ENCODE results near the gene GBE1.
A peak's percentile ranks its signal among the peaks of the same experiment; 100 is the strongest.

The GBE1 gene

DNA sequence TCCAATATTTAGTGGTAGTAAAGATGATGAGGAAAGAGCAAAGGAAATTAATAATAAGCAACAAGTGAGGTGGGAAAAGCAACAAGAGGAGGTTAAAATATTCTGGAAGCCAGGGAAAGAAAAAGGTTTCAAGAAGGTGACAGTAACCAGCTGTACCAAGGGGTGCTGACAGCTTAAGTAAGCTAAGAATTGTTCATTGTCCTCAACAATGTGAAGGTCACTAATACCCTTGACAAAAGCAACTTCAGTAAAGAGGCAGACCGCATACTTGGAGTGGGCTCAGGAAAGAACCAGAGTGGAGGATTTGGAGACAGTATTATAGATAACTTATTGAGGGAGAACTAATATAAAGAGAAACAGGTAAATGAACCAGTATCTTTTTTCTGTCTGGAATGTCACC, 116.2 kb downstream of the GBE1 start:
- H3K4me1 Mint-ChIP-seq (ENCODE audit: low read depth), result no peaks in the 10 kb centered on the region
- peaks cover 11% of the 10 kb centered on the region for H3K36me3 Mint-ChIP-seq (ENCODE audit: low read depth)
- H3K9me3 Mint-ChIP-seq, result no peaks in the 10 kb centered on the region
- H3K27ac Mint-ChIP-seq, result no peak overlapping the region
- no peak overlapping the region for H3K4me3 Mint-ChIP-seq
- no peaks in the 10 kb centered on the region for H3K27me3 Mint-ChIP-seq

DNA sequence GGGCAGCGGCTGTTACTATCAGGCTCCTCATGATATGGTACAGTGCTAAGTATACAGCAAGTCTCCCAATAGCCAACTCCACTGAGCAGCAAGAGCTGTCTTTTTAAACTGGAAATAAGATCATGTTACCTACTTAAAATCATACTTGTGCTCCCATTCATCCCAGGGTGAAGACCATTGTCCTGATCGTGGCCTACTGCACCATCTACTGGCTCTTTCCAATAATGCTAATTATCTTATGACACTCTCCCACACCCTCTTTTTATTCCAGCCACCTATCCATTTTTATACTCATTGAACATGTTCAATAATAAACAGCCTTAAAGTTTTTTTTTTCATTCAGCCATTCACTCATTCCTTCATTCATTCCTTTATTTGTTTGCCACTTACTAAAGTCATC, 117.7 kb downstream of the GBE1 start:
- Mint-ChIP-seq H3K4me3 (no peak overlapping the region), H3K9me3 (no peaks in the 10 kb centered on the region), H3K27ac (no peak overlapping the region), H3K4me1 (ENCODE audit: low read depth) (no peaks in the 10 kb centered on the region), H3K27me3 (no peaks in the 10 kb centered on the region), H3K36me3 (ENCODE audit: low read depth) (peaks cover 10% of the 10 kb centered on the region)

DNA sequence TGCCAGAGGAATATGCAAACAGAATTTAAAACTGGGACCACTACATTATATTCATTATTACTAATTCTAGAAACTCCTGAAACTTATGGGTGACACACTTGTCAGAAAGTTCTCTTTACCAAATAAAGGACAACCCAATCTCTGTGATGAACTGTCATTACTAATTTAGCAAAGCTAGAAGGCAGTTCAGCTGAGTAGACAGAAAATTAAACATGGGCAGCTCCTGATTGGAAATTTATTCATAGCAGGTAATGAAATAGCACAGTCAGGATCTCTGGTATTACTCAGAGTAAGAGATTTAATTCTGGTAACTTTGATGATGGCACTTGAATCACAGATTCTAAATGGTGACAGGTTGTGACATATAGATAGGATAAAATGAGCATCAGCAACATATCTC, 123.0 kb downstream of the GBE1 start:
- no peak overlapping the region for H3K27ac Mint-ChIP-seq
- H3K4me1 Mint-ChIP-seq (ENCODE audit: low read depth), result no peaks in the 10 kb centered on the region
- no peak overlapping the region for H3K4me3 Mint-ChIP-seq
- H3K27me3 Mint-ChIP-seq, result no peaks in the 10 kb centered on the region
- H3K9me3 Mint-ChIP-seq, result no peaks in the 10 kb centered on the region
- peaks cover 20% of the 10 kb centered on the region for H3K36me3 Mint-ChIP-seq (ENCODE audit: low read depth)

DNA sequence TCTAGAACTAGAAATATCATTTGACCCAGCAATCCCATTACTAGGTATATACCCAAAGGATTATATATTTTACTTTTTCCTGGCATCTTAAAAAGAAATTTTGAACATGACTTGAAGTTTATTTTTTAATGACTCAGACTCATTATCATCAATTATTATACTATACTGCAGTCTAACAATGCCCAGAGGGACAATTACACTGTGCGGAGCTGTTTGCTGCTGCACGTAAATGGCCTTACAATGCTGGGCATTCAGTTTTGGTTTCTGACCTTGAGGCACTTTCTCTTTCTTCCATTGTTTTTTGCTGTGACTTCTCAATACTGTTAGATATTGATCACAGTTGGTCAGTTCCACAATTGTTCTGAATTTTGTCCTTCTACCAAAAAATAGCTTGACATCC, 128.8 kb downstream of the GBE1 start:
- Mint-ChIP-seq H3K9me3 (no peaks in the 10 kb centered on the region), H3K36me3 (ENCODE audit: low read depth) (peaks cover 37% of the 10 kb centered on the region), H3K27me3 (no peaks in the 10 kb centered on the region), H3K4me1 (ENCODE audit: low read depth) (no peaks in the 10 kb centered on the region), H3K4me3 (no peak overlapping the region), H3K27ac (no peak overlapping the region)

DNA sequence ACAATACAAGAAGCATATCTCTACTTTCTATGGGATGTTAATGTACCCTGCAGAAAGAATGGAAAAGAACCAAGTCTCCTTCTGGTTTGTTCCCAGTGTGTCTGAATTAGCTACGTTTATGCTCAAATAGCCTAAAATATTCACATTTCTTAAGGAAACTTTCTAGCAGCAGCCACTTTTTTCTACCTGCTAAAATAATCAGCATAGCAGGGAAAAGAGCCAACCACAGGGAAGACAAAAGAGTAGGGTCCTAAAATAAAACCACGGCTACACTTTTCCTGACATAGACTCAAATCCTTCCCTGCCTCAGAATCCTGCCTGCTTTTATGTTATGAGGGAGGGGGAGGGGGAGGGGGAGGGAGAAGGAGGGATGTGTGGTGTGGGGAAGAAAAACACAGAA, 136.7 kb downstream of the GBE1 start:
- no peaks in the 10 kb centered on the region for H3K9me3 Mint-ChIP-seq
- peaks cover 2% of the 10 kb centered on the region for H3K36me3 Mint-ChIP-seq (ENCODE audit: low read depth)
- H3K4me1 Mint-ChIP-seq (ENCODE audit: low read depth), result no peaks in the 10 kb centered on the region
- no peak overlapping the region for H3K4me3 Mint-ChIP-seq
- H3K27ac Mint-ChIP-seq, result no peak overlapping the region
- H3K27me3 Mint-ChIP-seq, result no peaks in the 10 kb centered on the region

DNA sequence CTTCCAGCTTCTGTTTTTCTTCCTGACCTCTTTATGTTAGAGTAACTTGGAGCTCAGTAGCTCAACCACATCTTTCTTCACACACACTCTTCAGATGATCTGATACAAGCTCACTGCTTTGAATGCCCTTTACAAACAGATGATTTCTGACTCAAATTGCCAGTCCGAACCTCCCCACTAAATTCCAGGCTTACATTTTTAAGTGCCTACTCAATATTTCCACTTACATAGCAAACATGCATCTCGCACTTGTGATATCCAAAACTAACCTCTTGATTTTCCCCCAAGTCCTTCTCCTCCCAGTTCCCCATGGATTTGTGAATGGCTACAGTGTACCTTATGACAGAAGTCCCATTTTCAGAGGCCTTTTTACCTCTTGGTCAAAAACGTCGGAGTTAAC, 139.1 kb downstream of the GBE1 start:
- Mint-ChIP-seq H3K27ac (no peak overlapping the region), H3K9me3 (no peaks in the 10 kb centered on the region), H3K36me3 (ENCODE audit: low read depth) (no peaks in the 10 kb centered on the region), H3K4me3 (no peak overlapping the region), H3K27me3 (no peaks in the 10 kb centered on the region), H3K4me1 (ENCODE audit: low read depth) (no peaks in the 10 kb centered on the region)

DNA sequence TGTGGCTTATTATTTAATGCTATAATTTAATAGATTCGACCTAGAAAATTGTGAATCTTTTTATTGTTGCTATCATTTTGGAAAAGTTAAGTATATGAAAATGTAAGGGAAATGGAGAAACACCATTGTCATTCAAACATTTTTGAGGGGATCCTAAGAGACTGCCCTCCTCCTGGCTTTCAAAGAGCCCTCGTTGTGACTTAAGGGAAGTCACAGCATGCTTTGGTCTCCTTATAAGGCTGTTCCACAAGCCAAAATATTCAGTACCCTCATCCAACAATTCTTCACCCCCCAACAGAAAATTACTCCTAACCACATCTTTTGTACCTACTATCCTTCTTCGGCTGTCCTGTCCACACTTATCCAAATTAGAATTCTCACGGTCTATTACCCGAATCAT, 140.2 kb downstream of the GBE1 start:
- Mint-ChIP-seq H3K27ac (no peak overlapping the region), H3K4me3 (no peak overlapping the region), H3K36me3 (ENCODE audit: low read depth) (peaks cover 2% of the 10 kb centered on the region), H3K4me1 (ENCODE audit: low read depth) (no peaks in the 10 kb centered on the region), H3K9me3 (no peaks in the 10 kb centered on the region), H3K27me3 (no peaks in the 10 kb centered on the region)

DNA sequence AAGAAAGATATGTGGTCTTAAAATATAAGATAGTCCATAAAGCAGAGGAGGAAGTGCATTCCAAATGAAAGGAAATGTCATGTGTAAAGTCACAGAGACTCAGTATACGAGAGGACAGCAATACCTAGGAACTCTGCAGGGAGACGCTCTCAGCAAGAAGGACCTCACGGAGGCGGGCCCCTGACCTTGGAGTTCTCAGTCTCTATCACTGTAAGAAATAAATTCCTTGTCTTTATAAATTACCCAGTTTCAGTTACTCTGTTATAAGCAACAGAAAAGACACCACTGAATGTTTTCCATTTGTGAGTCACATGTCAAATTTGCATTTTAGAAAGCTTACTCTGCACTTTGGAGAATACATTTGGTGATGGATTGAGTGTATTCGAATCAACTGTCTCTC, 140.6 kb downstream of the GBE1 start:
- Mint-ChIP-seq H3K27ac (no peak overlapping the region), H3K27me3 (no peaks in the 10 kb centered on the region), H3K36me3 (ENCODE audit: low read depth) (peaks cover 4% of the 10 kb centered on the region), H3K9me3 (no peaks in the 10 kb centered on the region), H3K4me1 (ENCODE audit: low read depth) (no peaks in the 10 kb centered on the region), H3K4me3 (no peak overlapping the region)

DNA sequence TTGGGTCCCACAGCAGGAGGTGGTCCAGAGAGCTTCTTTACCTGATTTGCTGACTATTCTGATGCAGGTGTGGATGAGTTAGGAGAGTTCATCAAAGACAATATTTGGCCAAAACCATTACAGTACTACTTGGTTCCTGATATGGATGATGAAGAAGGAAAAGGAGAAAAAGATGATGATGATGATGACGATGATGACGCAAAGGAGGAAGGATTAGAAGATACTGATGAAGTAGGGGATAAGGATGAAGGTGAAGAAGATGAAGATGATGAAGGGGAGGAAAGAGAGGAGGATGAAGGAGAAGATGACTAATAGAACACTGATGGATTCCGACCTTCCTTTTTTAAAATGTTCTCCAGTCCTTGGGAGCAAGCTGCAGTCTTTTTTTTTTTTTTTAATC, 148.7 kb downstream of the GBE1 start:
- H3K27ac Mint-ChIP-seq, result no peak overlapping the region

DNA sequence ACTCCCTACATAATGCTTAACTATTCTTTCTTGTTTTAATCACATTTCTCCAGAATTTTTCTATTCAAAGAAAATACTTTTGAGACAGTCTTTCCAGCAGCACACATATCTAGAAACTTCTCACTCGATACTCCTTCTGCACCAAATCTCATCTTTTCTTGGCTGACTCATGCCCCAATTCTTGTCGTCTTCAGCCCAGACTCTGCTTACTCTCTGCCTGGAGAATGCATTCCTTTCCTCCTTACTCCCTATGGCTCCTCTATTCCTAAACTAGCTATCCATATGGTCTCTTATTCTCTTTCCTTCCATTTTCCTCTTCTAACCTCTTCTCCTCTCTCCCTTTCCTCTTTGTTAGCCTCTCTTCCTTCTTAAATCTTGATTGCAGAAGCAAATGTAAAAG, 158.7 kb downstream of the GBE1 start:
- Mint-ChIP-seq H3K27ac (peak overlapping the region; percentile 8), H3K4me3 (no peak overlapping the region)

More for the DNA sequence above, 148.7 kb downstream of the GBE1 start:
- peaks cover 11% of the 10 kb centered on the region for H3K9me3 Mint-ChIP-seq
- H3K4me1 Mint-ChIP-seq (ENCODE audit: low read depth), result no peaks in the 10 kb centered on the region
- H3K27me3 Mint-ChIP-seq, result no peaks in the 10 kb centered on the region
- H3K36me3 Mint-ChIP-seq (ENCODE audit: low read depth), result peaks cover 25% of the 10 kb centered on the region
- no peak overlapping the region for H3K4me3 Mint-ChIP-seq

DNA sequence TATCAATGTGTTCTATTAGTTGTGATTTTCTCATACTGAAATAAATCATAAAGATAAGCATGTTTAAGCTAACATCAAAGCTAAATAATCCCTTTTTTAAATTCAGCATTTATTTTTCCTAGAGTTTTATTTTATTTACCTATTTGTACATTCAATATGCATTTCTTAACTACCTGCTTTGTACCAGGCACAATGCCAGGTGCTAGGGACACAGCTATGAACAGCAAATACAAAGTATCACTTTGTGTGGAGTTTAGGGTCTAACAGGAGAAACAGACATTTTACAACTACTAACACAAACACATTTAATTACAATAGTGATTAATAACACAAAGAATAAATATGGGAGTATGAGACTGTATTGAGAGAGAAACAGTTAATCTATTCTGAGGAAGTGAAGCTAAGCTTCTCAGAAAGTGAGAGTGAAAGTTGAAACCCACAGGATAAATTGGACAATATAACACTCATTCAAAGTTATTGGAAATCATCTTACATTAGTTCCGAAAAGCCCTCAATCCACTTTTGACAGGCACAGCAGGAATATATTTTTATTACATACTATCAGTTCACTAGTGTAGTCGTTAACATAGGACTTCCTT, 159.6 kb downstream of the GBE1 start:
- Mint-ChIP-seq H3K4me1 (ENCODE audit: low read depth) (no peaks in the 10 kb centered on the region), H3K4me3 (no peak overlapping the region), H3K36me3 (ENCODE audit: low read depth) (no peaks in the 10 kb centered on the region), H3K27me3 (no peaks in the 10 kb centered on the region), H3K9me3 (no peaks in the 10 kb centered on the region), H3K27ac (no peak overlapping the region)

More for the DNA sequence above, 158.7 kb downstream of the GBE1 start:
- Mint-ChIP-seq H3K36me3 (ENCODE audit: low read depth) (no peaks in the 10 kb centered on the region), H3K9me3 (no peaks in the 10 kb centered on the region), H3K4me1 (ENCODE audit: low read depth) (no peaks in the 10 kb centered on the region), H3K27me3 (no peaks in the 10 kb centered on the region)

DNA sequence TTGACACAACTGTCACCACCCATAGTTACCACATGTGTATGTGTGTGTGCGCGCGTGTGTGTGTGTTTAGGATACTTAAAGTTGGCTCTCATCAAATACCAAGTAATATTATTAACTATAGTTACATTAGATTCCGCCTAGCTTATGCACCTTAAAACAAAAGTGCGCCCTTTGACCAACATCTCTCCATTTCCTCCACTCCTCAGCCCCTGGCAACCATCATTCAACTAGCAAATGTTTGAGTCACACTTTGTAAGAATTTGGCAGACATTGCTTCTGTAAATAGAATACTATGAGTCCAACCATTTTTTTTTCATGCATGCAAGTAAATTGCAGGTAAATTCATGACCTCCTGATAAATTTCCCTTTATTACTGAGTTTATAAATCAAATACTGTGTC, 169.3 kb downstream of the GBE1 start:
- Mint-ChIP-seq H3K9me3 (no peaks in the 10 kb centered on the region), H3K27ac (no peak overlapping the region), H3K4me1 (ENCODE audit: low read depth) (no peaks in the 10 kb centered on the region), H3K36me3 (ENCODE audit: low read depth) (peaks cover 31% of the 10 kb centered on the region), H3K4me3 (no peak overlapping the region), H3K27me3 (no peaks in the 10 kb centered on the region)

DNA sequence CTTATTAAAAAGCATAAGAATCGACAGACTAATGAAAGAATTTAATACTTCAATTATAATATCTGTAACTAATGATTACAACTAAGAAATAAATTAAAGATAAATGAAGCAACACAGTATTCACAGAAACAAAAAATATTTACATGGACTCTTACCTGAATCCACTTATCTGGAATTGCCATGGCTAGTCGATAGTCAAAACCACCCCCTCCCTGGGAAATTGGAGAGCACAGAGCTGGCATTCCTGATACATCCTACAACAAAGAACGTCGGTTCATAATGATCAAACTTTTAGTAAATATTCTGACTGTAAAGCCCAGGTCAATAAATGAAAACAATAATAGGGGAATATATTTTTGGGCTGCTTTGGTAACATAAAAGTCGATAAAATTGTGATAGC, 175.5 kb downstream of the GBE1 start:
- H3K4me3 Mint-ChIP-seq, result no peak overlapping the region
- H3K9me3 Mint-ChIP-seq, result no peaks in the 10 kb centered on the region
- H3K27me3 Mint-ChIP-seq, result no peaks in the 10 kb centered on the region
- H3K27ac Mint-ChIP-seq, result no peak overlapping the region
- H3K4me1 Mint-ChIP-seq (ENCODE audit: low read depth), result no peaks in the 10 kb centered on the region
- H3K36me3 Mint-ChIP-seq (ENCODE audit: low read depth), result peaks cover 20% of the 10 kb centered on the region

DNA sequence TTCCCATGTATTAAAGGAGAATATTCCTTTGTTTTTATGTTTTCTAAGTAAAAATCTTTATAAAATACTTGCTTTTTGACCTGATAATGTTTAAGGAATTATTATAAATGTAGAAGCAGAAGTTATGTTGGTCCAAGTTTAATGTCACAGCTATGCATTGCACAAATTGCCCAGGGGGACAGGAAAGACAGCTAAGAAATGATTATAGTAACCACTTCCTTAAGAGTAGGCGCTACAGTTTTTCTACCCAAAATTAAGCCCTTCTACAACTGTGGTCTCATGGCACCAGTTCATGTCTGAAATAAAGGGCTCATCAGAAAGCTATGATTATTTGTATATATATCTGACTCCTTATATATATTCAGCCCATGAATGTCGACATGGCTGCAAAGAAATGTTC, 176.4 kb downstream of the GBE1 start:
- H3K27me3 Mint-ChIP-seq, result no peaks in the 10 kb centered on the region
- H3K9me3 Mint-ChIP-seq, result no peaks in the 10 kb centered on the region
- H3K4me3 Mint-ChIP-seq, result no peak overlapping the region
- H3K4me1 Mint-ChIP-seq (ENCODE audit: low read depth), result no peaks in the 10 kb centered on the region
- no peak overlapping the region for H3K27ac Mint-ChIP-seq
- peaks cover 11% of the 10 kb centered on the region for H3K36me3 Mint-ChIP-seq (ENCODE audit: low read depth)

DNA sequence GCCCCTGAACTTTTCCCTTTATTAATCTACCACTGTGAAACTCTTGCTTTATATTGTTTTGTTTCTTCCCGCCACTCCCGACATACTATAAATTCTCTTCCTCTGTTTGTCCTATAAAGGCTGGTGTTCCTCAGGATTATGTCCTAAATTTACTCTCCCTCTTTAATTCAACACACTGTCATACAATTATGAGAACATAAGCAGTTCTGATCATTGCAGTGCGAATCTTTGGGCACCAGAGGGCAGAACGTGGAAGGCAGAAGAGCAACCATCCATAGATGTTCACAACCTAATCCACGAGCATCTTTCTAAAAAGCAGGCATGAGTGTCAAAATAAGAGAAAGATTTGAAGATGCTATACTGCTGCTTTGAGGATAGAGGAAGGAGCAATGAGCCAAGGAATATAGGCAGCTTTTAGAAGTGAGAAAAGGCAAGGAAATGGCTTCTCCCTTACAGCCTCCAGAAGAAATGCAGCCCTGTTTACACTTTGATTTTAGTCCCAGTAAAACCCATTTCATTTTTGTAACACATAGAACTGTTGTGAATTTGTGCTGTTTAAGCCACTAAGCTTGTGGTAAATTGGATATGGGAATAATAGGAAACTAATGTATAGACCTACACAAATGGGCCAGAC, 179.4 kb downstream of the GBE1 start:
- no peaks in the 10 kb centered on the region for H3K9me3 Mint-ChIP-seq
- no peaks in the 10 kb centered on the region for H3K27me3 Mint-ChIP-seq
- H3K27ac Mint-ChIP-seq, result no peak overlapping the region
- no peaks in the 10 kb centered on the region for H3K4me1 Mint-ChIP-seq (ENCODE audit: low read depth)
- H3K36me3 Mint-ChIP-seq (ENCODE audit: low read depth), result peaks cover 10% of the 10 kb centered on the region
- H3K4me3 Mint-ChIP-seq, result no peak overlapping the region

DNA sequence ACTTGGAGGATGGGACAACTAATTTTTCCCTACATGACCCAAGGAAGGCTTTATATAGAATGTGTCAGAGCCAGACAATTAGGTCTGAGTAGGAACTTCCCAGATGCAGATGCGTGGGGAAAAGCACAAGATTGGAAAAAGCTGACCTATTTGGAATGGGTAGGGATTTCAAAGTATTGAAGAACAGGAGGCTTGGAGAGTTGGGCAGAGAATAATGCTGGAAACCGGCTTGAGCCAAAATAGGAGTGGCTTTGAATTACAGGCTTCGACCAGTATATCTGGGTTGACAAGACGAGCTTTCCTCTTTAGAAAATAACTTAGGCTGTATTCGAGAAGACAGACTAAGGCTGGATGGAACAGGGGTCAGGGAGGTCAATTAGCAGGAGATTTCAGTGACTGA, 181.1 kb downstream of the GBE1 start:
- Mint-ChIP-seq H3K36me3 (ENCODE audit: low read depth) (peaks cover 6% of the 10 kb centered on the region), H3K9me3 (no peaks in the 10 kb centered on the region), H3K4me1 (ENCODE audit: low read depth) (no peaks in the 10 kb centered on the region), H3K27me3 (no peaks in the 10 kb centered on the region), H3K4me3 (no peak overlapping the region), H3K27ac (no peak overlapping the region)
